ENCODE results near the gene TAAR6.
"Not testable (repeated sequence)": the region's sequence is repeated elsewhere in the genome, so short reads cannot be mapped to it uniquely, and the experiment has no call there.

TAAR6 gene

GRCh38 chr6:132551214-132551613 is 18.9 kb upstream of the TAAR6 start:
- peaks cover 22% of the 10 kb centered on the region for H3K27me3 ChIP-seq
- H3K36me3 ChIP-seq, result no peaks in the 10 kb centered on the region
- no peak overlapping the region for H3K4me3 ChIP-seq (ENCODE audit: low read depth, low read length)
- no peaks in the 10 kb centered on the region for H3K9me3 ChIP-seq
- TF ChIP-seq CTCF (IDR thresholded peaks at IDR 0.05; ENCODE audit: low read depth, low read length), result no peak
- DNase-seq, result no peak
- no peaks in the 10 kb centered on the region for H3K4me1 ChIP-seq

- H3K4me1 ChIP-seq, result no peaks in the 10 kb centered on the region
- TF ChIP-seq CTCF (IDR thresholded peaks at IDR 0.05; ENCODE audit: low read depth, low read length), result no peak
- DNase-seq, result no peak
- H3K4me3 ChIP-seq (ENCODE audit: low read depth, low read length), result no peak within 1 kb of the TSS
- H3K27me3 ChIP-seq, result peaks cover 34% of the 10 kb centered on the region
- H3K36me3 ChIP-seq, result no peaks in the 10 kb centered on the region
- H3K9me3 ChIP-seq, result no peaks in the 10 kb centered on the region
Observed at GRCh38 chr6:132552372-132552771, 17.8 kb upstream of the TAAR6 start, which contains the start of gene TAAR8. TSS of gene TAAR8 (plus strand) at chr6:132552672. CDS start at chr6:132552693, 21 bp downstream.

- not testable (repeated sequence) for H3K9me3 ChIP-seq; DNase-seq; H3K4me1 ChIP-seq; H3K4me3 ChIP-seq (ENCODE audit: low read depth, low read length); H3K36me3 ChIP-seq
- peaks cover 21% of the 10 kb centered on the region for H3K27me3 ChIP-seq
Observed at GRCh38 chr6:132560087-132560486, 10.0 kb upstream of the TAAR6 start.

- Histone ChIP-seq H3K4me3 (ENCODE audit: low read depth, low read length) (no peak overlapping the region), H3K4me1 (no peaks in the 10 kb centered on the region), H3K36me3 (no peaks in the 10 kb centered on the region), H3K27me3 (peaks cover 58% of the 10 kb centered on the region), H3K9me3 (no peaks in the 10 kb centered on the region; the same call in 1 of the 2 replicates)
- DNase-seq, result no peak
- TF ChIP-seq CTCF (IDR thresholded peaks at IDR 0.05; ENCODE audit: low read depth, low read length), result no peak
Observed at GRCh38 chr6:132566404-132566803, 3.7 kb upstream of the TAAR6 start.

- Histone ChIP-seq H3K36me3 (no peaks in the 10 kb centered on the region), H3K9me3 (no peaks in the 10 kb centered on the region; the same call in 1 of the 2 replicates), H3K4me1 (no peaks in the 10 kb centered on the region), H3K27me3 (peaks cover 58% of the 10 kb centered on the region), H3K4me3 (ENCODE audit: low read depth, low read length) (no peak overlapping the region)
- DNase-seq, result no peak
- TF ChIP-seq CTCF (IDR thresholded peaks at IDR 0.05; ENCODE audit: low read depth, low read length), result no peak
Observed at GRCh38 chr6:132567566-132567965, 2.6 kb upstream of the TAAR6 start.

GRCh38 chr6:132568611-132569010 is 1.5 kb upstream of the TAAR6 start:
- no peaks in the 10 kb centered on the region for H3K36me3 ChIP-seq
- no peaks in the 10 kb centered on the region; the same call in 1 of the 2 replicates for H3K9me3 ChIP-seq
- peaks cover 58% of the 10 kb centered on the region for H3K27me3 ChIP-seq
- no peak for TF ChIP-seq CTCF (IDR thresholded peaks at IDR 0.05; ENCODE audit: low read depth, low read length)
- no peaks in the 10 kb centered on the region for H3K4me1 ChIP-seq
- no peak overlapping the region for H3K4me3 ChIP-seq (ENCODE audit: low read depth, low read length)
- no peak for DNase-seq

- H3K4me3 ChIP-seq (ENCODE audit: low read depth, low read length), result no peak overlapping the region
- H3K27me3 ChIP-seq, result peaks cover 56% of the 10 kb centered on the region
- no peaks in the 10 kb centered on the region for H3K4me1 ChIP-seq
- TF ChIP-seq CTCF (IDR thresholded peaks at IDR 0.05; ENCODE audit: low read depth, low read length), result no peak
- no peaks in the 10 kb centered on the region; the same call in 1 of the 2 replicates for H3K9me3 ChIP-seq
- no peak for DNase-seq
- H3K36me3 ChIP-seq, result no peaks in the 10 kb centered on the region
Observed at GRCh38 chr6:132569170-132569569, 952 bp upstream of the TAAR6 start.

Measured in BE2C (cell line).